NB4 (cell line): ENCODE measurements around the gene NRN1.
A peak's percentile ranks its signal among the peaks of the same experiment; 100 is the strongest.
"Not testable (repeated sequence)": the region's sequence is repeated elsewhere in the genome, so short reads cannot be mapped to it uniquely, and the experiment has no call there.

Experiments
- DNase-seq: peaks from one replicate; pipeline ENCODE4 v3.0.0; 2010; ENCODE audit warnings: low read depth
- H3K4me3 ChIP-seq: one replicate; pipeline ENCODE4 v1.5.1; 2011; ENCODE audit warnings: mild to moderate bottlenecking, low read depth, low read length, moderate library complexity
- MYC ChIP-seq: IDR thresholded peaks from 2 replicates; pipeline ENCODE4 v1.6.1; 2011; ENCODE audit warnings: low read depth, low read length
- POLR2A ChIP-seq: IDR thresholded peaks from 2 replicates; pipeline ENCODE4 v1.6.1; 2011; ENCODE audit warnings: mild to moderate bottlenecking; ENCODE audit not compliant: insufficient read length; ENCODE audit errors: extremely low read depth
- TF ChIP-seq, protein P1 (sequence below): IDR thresholded peaks from one replicate; pipeline ENCODE4 v1.5.1; 2012; ENCODE audit warnings: low read depth, low read length
- TF ChIP-seq, protein P2 (sequence below): IDR thresholded peaks from 2 replicates; pipeline ENCODE4 v1.6.1; 2011; ENCODE audit warnings: low read depth, low read length

Gene NRN1

DNA sequence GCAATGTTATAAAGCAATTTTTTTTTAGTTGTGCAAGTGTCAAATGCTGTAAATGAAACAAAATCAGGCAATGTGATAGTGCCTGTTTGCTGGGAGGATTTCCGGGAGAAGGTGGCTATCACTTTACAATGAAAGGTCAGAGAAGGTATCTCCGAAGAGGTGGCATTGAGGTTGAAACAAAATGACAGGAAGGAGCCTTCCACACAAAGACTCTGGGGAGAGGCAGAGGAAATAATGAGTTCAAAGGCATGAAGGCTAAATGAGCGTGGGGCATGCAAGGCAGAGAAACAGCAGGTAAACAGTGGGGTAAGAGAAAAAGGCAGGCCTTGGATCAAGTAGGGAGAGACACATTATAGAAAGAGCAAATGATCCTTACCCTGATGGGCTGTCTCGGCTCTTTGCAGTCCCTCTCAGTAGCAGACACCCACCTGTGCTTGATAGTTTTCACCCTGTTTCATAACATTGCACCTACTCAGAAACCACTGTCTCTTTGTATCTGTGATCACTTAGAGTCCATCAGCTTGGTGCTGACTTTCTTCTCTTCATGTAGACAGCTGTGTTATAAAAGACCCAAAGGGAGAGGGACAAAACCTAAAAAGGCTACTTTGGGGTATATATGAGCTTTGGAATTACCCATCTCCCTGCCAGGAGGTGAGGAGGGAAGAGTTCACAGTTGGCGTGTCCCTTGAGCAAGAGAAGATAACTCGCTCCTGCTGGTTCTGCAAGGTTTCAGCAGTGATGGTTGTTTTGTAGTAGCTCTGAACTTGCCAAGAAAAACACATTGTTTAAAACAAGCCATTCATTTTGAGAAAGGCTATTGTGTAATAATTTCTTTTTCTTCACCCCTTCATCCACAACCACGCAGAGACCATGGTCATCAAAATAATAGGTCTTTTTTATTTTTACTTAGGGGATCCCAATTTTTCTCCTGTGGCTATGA is 22.3 kb downstream of the NRN1 start:
- H3K4me3 ChIP-seq: no peak overlapping the region
- TF ChIP-seq, protein P1, sequence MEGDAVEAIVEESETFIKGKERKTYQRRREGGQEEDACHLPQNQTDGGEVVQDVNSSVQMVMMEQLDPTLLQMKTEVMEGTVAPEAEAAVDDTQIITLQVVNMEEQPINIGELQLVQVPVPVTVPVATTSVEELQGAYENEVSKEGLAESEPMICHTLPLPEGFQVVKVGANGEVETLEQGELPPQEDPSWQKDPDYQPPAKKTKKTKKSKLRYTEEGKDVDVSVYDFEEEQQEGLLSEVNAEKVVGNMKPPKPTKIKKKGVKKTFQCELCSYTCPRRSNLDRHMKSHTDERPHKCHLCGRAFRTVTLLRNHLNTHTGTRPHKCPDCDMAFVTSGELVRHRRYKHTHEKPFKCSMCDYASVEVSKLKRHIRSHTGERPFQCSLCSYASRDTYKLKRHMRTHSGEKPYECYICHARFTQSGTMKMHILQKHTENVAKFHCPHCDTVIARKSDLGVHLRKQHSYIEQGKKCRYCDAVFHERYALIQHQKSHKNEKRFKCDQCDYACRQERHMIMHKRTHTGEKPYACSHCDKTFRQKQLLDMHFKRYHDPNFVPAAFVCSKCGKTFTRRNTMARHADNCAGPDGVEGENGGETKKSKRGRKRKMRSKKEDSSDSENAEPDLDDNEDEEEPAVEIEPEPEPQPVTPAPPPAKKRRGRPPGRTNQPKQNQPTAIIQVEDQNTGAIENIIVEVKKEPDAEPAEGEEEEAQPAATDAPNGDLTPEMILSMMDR: no peak
- TF ChIP-seq POLR2A (no peak), MYC (no peak)
- TF ChIP-seq, protein P2, sequence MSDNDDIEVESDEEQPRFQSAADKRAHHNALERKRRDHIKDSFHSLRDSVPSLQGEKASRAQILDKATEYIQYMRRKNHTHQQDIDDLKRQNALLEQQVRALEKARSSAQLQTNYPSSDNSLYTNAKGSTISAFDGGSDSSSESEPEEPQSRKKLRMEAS: no peak
- DNase-seq: no peak

DNA sequence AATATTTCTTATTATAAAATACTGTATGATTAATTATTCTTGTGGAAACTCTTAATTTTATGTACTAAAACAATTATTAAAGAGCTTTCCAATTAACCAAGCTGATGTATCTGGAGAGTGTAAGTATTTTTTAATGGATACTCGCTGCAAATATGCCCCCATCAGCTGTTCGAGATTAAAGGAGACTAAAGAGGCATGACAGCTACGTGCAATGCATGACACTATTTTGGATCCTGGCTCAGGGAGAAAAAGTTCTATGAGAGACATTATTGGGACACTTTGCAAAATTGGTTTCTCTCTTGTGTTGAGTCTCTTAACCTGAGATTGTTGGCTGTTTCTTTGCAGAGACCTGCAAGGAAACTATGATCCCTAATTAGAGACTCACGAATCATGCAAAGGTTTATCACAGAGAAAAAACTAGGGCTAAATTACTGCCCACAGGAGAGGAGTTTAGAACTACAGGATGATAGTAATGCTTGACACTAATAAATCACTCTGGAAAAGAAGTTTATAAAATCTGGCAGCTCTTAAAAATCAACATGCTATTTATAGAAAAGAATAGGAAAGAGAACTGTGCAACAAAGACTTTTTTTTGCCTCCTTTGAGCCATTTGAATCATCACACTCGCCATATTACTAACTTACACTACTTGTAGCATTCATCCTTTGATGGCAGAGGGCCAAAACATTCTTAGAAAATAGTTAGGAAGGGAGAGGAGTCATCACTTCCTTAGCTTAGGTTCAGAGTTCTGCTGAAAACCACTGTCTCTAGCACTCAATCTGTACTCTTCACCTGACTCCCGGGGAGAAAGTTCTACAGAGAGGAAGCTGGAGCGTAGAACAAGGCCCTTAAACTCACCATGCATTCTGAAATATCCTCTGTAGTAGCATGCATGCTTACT is 25.3 kb downstream of the NRN1 start:
- TF ChIP-seq MYC (no peak), POLR2A (no peak)
- TF ChIP-seq, protein P1: no peak
- TF ChIP-seq, protein P2: no peak
- DNase-seq: no peak
- no peak overlapping the region for H3K4me3 ChIP-seq

DNA sequence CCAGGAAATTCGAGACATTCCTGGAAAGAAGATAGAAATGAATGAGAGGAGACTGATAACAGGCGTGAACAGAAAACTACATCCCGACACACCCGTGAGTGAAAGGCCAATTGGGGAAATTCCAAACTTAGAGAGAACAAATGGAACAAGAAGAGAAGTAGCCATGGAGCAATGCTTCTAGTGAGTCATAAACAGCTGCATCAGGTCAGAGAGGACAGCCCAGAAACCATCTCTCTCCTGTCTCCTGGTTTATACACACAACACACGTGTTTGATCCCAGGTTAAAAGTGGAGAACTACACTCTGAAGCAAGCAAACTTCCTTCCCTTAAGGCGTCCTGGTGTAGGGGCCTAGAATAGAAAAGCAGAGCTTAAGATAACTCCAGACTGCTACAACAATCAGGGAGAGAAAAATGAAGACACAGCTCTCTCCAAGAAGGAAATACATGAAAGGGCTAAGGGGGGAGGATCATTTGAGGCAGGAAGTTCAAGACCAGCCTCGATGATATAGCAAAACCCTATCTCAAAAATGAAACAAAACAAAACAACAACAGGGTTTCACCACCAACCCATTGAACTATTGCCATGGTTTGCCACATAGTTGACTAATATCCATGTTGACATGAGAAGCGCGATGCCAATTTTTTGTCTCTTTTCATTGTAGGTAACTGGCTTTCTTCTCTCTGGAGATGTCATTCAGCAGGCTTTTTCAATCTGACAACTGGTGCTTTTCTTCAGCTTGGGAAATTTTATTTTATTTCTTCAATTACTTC is 26.9 kb downstream of the NRN1 start:
- TF ChIP-seq POLR2A (no peak), MYC (no peak)
- TF ChIP-seq, protein P2: peak; percentile 63
- no peak overlapping the region for H3K4me3 ChIP-seq
- peak; percentile 32 for DNase-seq

DNA sequence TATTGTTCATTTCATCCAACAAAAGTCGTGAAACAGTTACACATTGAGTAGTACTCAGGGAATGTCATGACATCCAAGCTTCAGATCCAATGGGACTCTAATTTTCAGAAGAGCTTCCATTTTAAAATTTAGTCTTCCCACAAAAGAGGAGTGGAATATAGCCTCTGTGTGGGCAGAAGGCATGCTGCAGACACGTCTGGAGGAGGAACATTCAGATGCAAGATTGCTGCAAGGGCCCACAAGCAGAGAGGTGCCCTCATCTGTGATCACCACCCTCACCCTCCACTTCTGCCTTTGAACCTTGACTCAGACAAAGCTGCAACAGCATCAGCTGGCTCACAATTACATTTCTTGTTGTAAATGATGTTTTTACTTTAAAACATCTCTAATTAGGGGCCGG is 29.9 kb downstream of the NRN1 start:
- TF ChIP-seq, protein P2: no peak
- TF ChIP-seq MYC: no peak
- TF ChIP-seq POLR2A: no peak
- TF ChIP-seq, protein P1: no peak
- DNase-seq: no peak
- no peak overlapping the region for H3K4me3 ChIP-seq

DNA sequence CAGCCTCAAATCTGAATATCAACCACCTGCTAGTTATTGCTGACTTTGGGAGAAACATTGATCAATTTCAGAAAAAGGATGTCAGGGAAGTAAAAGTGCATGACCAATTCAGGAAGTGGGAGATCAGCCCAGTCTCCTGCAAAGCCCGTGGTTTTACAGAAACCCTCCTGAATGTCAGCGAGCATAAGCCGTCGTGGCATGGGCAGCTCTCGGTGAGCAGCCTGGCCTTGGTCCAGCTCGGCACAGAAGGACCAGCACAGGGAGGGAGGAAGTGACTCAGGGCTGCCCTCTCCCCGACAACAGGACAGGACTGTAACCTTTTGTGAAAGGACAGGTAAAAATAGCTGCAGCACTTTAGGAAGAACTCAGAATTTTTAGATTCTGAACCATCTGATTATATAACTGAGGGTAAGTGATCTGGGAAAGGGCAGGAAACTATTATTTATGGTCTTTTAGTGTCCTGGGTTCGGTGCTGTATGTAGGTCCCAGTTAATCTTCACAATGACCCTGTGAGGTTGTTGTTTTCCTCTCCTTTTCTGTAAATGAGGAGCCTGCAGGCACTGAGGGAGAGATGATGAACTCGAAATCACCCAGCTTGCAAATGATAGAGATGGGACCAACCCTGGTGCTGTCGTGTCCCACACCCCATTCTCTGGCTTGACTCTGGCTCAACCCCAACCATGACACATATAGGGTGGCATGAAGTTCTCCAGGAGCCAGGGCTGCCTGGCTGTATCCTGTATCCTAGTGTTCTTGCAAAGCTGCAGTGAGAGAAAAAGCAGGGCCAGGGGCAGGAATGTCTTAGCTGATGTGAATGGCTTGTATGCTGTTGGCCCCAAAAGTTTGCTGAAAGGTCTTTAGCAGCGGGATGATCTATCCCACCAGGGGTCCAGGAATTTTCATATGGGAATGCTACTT is 37.6 kb downstream of the NRN1 start:
- peak; percentile 41 for DNase-seq
- no peak overlapping the region for H3K4me3 ChIP-seq
- no peak for TF ChIP-seq MYC
- TF ChIP-seq, protein P1: no peak
- no peak for TF ChIP-seq POLR2A
- TF ChIP-seq, protein P2: no peak

DNA sequence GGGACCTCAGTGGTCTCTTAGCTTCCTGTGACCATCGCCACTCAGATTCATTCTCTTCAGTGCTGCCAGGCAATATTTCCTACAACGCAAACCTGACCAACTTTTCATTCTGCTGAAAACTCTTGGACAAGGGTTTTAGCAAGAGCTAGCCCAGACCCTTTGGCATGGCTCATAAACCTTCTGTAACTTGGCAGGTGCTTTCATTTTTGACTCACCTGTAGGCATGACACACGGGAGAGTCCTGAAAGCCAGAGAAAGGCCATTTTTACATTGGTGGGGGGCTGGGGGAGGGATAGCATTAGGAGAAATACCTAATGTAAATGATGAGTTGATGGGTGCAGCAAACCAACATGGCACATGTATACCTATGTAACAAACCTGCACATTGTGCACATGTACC is 38.7 kb downstream of the NRN1 start:
- not testable (repeated sequence) for DNase-seq, H3K4me3 ChIP-seq
